OCI-LY7 (cell line): Measurements from ENCODE around the gene ZNF124. TPM values are rescaled to one million over a fixed set of nuclear protein-coding genes. Genes with fewer than 3 reads are reported as not detected.
"Not testable (repeated sequence)": the region's sequence is repeated elsewhere in the genome, so short reads cannot be mapped to it uniquely, and the experiment has no call there.

Experiments used
- Bru-seq: library from RNA; stranded (reverse); fragments of 400-500 nt; gene quantifications from one replicate; lab custom pipeline; 2021; lab: Mats Ljungman, UMichigan
- BruChase-seq, 2 experiments: library from RNA; stranded (reverse); fragments of 400-500 nt; gene quantifications; one replicate each; lab custom pipeline; 2021; lab: Mats Ljungman, UMichigan
- BruUV-seq: library from RNA; stranded (reverse); fragments of 400-500 nt; replicated peaks from 2 replicates; lab custom pipeline; 2021; lab: Mats Ljungman, UMichigan
- CTCF ChIA-PET: fragments of 300-600 bp; sonication (Branson Sonifier 250); formaldehyde crosslinking; loops from one replicate; lab custom pipeline; 2022; ENCODE audit warnings: antibody characterized with exemption; ENCODE audit not compliant: unreplicated experiment; lab: Charles Lee
- POLR2A ChIA-PET: fragments of 300-600 bp; sonication (Branson Sonifier 250); formaldehyde crosslinking; loops from one replicate; lab custom pipeline; 2022; ENCODE audit warnings: antibody characterized with exemption; lab: Charles Lee
- DNase-seq: peaks from one replicate; pipeline ENCODE4 v3.0.0-alpha.2; 2015; ENCODE audit warnings: low spot score
- H2AFZ ChIP-seq: fragments of 200-600 bp; sonication (generic), shearing (Covaris generic); 2 replicates; pipeline ENCODE4 v1.6.1; 2014; ENCODE audit warnings: mild to moderate bottlenecking, antibody characterized with exemption, low read length, moderate library complexity
- H3K27ac ChIP-seq: fragments of 200-600 bp; sonication (generic); 2 replicates; pipeline ENCODE4 v1.5.1; 2014; ENCODE audit warnings: mixed run types, low read depth, mild to moderate bottlenecking, moderate library complexity, low read length, inconsistent platforms; ENCODE audit not compliant: poor library complexity, severe bottlenecking
- H3K36me3 ChIP-seq: fragments of 200-600 bp; sonication (generic); 2 replicates; pipeline ENCODE4 v1.6.1; 2014; ENCODE audit warnings: mild to moderate bottlenecking, antibody characterized with exemption, low read length, moderate library complexity, mixed read lengths; ENCODE audit not compliant: insufficient read depth
- H3K4me1 ChIP-seq: fragments of 200-600 bp; sonication (generic); 2 replicates; pipeline ENCODE4 v1.5.1; 2014; ENCODE audit warnings: mild to moderate bottlenecking, low read length; ENCODE audit not compliant: insufficient read depth, poor library complexity, severe bottlenecking
- H3K4me2 ChIP-seq: fragments of 200-600 bp; sonication (generic); 2 replicates; pipeline ENCODE4 v1.6.1; 2014; ENCODE audit warnings: mild to moderate bottlenecking, low read length
- H3K4me3 ChIP-seq: fragments of 200-600 bp; sonication (generic); 2 replicates; pipeline ENCODE4 v1.5.1; 2014; ENCODE audit warnings: mild to moderate bottlenecking, low read depth, low read length; ENCODE audit not compliant: poor library complexity, severe bottlenecking
- H3K79me2 ChIP-seq: fragments of 200-600 bp; sonication (generic); 2 replicates; pipeline ENCODE4 v1.6.1; 2016; ENCODE audit warnings: low read depth, mild to moderate bottlenecking, low read length, moderate library complexity, mixed read lengths; ENCODE audit not compliant: insufficient read depth
- H3K9me2 ChIP-seq: fragments of 200-600 bp; sonication (generic); 2 replicates; pipeline ENCODE4 v1.6.1; 2016; ENCODE audit warnings: mild to moderate bottlenecking, low read length, mixed read lengths; ENCODE audit not compliant: insufficient read depth
- H3K9me3 ChIP-seq: fragments of 200-600 bp; sonication (generic); 2 replicates; pipeline ENCODE4 v1.6.1; 2014; ENCODE audit warnings: mild to moderate bottlenecking, mixed run types, low read length, mixed read lengths
- H4K20me1 ChIP-seq: fragments of 200-600 bp; sonication (generic); 2 replicates; pipeline ENCODE4 v1.6.1; 2014; ENCODE audit warnings: mild to moderate bottlenecking, antibody characterized with exemption, low read length, moderate library complexity, mixed read lengths; ENCODE audit not compliant: insufficient read depth
- EZH2phosphoT487 ChIP-seq: fragments of 200-600 bp; sonication (generic); IDR thresholded peaks from 2 replicates; pipeline ENCODE4 v1.6.1; 2018; ENCODE audit warnings: low read depth, borderline replicate concordance, mild to moderate bottlenecking, mixed run types, antibody characterized with exemption, low read length, moderate library complexity, mixed read lengths
- intact Hi-C: fragments of 100-400 bp; cut with micrococcal nuclease; formaldehyde crosslinking; loops from one replicate; pipeline ENCODE4 v1.10.0; 2022; ENCODE audit not compliant: unreplicated experiment
- long read RNA-seq: library from polyadenylated mRNA; stranded (forward); transcript quantifications from one replicate; pipeline ENCODE4 v2.0.0, GENCODE V29; 2022
- total RNA-seq, 2 experiments: library from RNA; depleted of rRNA in 1 of 2; stranded (reverse); fragments of >200 nt in 1 of 2; shearing (Covaris generic) in 1 of 2; gene quantifications; 2 replicates each; pipeline ENCODE4 v1.2.3, GENCODE V29; 2014 to 2022
- TF ChIP-seq, protein P1 (sequence below): fragments of 200-600 bp; sonication (generic); conservative IDR thresholded peaks from 2 replicates; pipeline ENCODE4 v1.5.1; 2014; ENCODE audit warnings: mild to moderate bottlenecking, antibody characterized with exemption, low read length, moderate library complexity, mixed read lengths

The ZNF124 gene
- total RNA-seq (2014; rRNA removed; shearing (Covaris generic)) (24.7 and 29.0 TPM in 2 replicates), total RNA-seq (2022) (32.9 and 33.3 TPM in 2 replicates), Bru-seq, nascent RNA (percentile 84 among the genes with signal in this experiment), BruChase-seq, experiment 1, labeled RNA remaining after a 6-hour chase (percentile 91 among the genes with signal in this experiment), BruChase-seq, experiment 2, labeled RNA remaining after a 2-hour chase (percentile 91 among the genes with signal in this experiment)
- long read RNA-seq, partial matches to known transcripts: 1 of 16 reads
- long read RNA-seq, other reads (novel, unspliced or antisense): 9 of 16 reads

DNA sequence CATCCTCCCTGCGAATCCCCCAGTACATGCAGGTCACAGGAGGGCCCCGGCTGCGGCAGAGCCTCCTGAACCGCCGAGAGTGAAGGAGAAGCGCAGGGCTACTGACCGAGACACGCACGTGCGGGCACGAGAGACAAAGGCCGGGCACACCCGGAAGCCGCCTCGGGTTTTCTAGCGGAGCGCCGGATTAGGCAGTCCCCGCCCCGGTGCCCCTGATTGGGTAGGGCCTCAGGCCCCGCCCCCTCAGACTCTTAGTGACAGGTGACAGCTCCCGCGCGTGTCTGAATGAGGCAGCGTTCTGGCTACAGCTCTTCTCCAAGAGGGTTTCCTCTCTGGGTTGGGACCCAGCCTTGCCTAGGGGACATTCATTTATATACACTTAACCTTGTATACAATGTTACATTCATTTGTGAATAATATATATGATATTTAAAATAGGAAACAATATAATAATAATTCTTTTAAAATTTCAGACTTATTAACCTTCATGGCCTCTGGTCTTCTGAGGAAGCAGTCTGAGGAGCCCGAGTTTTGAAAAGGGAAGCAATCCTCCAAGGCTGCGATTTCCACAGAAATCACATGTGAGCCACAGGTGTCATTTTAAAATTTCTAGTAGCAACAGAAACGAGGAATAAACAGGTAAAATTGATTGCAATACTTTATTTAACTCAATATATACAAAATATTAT is at the start of gene ZNF124:
Gene ZNF124, minus strand, starts transcription at position 146 of the 689 bp plus-strand sequence. Its CDS starts 143 bp downstream, at position 3.
- CTCF ChIA-PET, H3K9me2 ChIP-seq, BruUV-seq, H3K27ac ChIP-seq, intact Hi-C loops, H3K4me1 ChIP-seq, POLR2A ChIA-PET, H2AFZ ChIP-seq, H3K4me3 ChIP-seq, H4K20me1 ChIP-seq: not testable (repeated sequence)
- 0 out of 2 replicates have a peak within 1 kb of the TSS, but pooled peaks have one; percentile 36 for H3K4me2 ChIP-seq
- peaks cover 13% of the 10 kb centered on the region; the same call in 1 of the 2 replicates for H3K9me3 ChIP-seq
- H3K36me3 ChIP-seq: peaks cover 22% of the 10 kb centered on the region
- H3K79me2 ChIP-seq: peaks cover 30% of the 10 kb centered on the region
- peak; percentile 29 for DNase-seq

DNA sequence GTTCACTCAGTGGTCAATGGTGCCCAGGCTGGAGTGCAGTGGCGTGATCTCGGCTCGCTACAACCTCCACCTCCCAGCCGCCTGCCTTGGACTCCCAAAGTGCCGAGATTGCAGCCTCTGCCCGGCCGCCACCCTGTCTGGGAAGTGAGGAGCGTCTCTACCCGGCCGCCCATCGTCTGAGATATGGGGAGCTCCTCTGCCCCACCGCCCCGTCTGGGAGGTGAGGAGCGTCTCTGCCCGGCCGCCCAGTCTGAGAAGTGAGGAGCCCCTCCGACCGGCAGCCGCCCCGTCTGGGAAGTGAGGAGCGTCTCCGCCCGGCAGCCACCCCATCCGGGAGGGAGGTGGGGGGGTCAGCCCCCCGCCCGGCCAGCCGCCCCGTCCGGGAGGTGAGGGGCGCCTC is 48.5 kb upstream of the ZNF124 start:
- H3K4me2 ChIP-seq, DNase-seq, H2AFZ ChIP-seq, H3K27ac ChIP-seq, BruUV-seq, CTCF ChIA-PET, H3K4me3 ChIP-seq, H3K9me3 ChIP-seq, H3K4me1 ChIP-seq, H3K36me3 ChIP-seq, intact Hi-C loops, H4K20me1 ChIP-seq, H3K9me2 ChIP-seq, H3K79me2 ChIP-seq, POLR2A ChIA-PET: not testable (repeated sequence)

DNA sequence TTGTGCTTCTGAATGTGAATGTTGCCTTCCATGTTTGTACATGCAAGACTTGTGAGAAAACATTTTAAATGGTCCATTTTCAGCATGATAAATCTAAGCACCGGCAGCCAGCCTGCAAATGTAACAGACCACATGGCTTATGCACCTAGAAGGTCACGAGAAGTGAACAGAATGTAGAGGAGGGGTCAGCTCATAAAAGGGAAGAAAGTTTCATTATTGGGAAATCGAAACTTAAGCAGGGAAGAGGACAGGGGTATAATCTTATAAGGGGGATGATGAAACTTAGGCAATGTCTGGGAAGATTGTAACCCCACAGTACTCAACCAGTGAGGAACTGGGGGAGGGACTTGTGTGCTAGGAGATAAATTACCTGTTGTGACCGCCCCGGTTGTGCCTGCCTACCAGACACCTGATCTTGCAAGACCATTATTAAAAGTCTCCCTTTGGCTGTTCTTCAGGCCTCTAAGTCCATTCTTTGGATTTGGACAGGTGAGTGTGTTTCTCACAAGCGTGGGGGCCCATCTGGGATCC is 46.4 kb upstream of the ZNF124 start:
- no peak overlapping the region for H3K4me3 ChIP-seq
- H3K36me3 ChIP-seq: no peaks in the 10 kb centered on the region
- no peaks in the 10 kb centered on the region for H3K4me1 ChIP-seq
- H3K4me2 ChIP-seq: no peak overlapping the region
- H3K27ac ChIP-seq: no peak overlapping the region
- no peaks in the 10 kb centered on the region for H4K20me1 ChIP-seq
- H2AFZ ChIP-seq: no peak overlapping the region
- no peak for TF ChIP-seq EZH2phosphoT487
- TF ChIP-seq, protein P1, sequence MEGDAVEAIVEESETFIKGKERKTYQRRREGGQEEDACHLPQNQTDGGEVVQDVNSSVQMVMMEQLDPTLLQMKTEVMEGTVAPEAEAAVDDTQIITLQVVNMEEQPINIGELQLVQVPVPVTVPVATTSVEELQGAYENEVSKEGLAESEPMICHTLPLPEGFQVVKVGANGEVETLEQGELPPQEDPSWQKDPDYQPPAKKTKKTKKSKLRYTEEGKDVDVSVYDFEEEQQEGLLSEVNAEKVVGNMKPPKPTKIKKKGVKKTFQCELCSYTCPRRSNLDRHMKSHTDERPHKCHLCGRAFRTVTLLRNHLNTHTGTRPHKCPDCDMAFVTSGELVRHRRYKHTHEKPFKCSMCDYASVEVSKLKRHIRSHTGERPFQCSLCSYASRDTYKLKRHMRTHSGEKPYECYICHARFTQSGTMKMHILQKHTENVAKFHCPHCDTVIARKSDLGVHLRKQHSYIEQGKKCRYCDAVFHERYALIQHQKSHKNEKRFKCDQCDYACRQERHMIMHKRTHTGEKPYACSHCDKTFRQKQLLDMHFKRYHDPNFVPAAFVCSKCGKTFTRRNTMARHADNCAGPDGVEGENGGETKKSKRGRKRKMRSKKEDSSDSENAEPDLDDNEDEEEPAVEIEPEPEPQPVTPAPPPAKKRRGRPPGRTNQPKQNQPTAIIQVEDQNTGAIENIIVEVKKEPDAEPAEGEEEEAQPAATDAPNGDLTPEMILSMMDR: no peak
- H3K9me2 ChIP-seq: no peaks in the 10 kb centered on the region
- DNase-seq: no peak
- ChIA-PET CTCF (no interaction called here), POLR2A (no interaction called here)
- no peaks in the 10 kb centered on the region for H3K9me3 ChIP-seq
- no peaks in the 10 kb centered on the region for H3K79me2 ChIP-seq
- intact Hi-C loops: loop anchor here (10.0 kb wide), 1 partner anchor 653 kb away; the partner anchor contains the start of genes CNST and TFB2M
- BruUV-seq: no TSS peak
